HL-60 (cell line): Measurements from ENCODE around the gene GSX1.

Experiments
- CTCF ChIP-seq: IDR thresholded peaks from one replicate; pipeline ENCODE4 v1.5.1; 2011; ENCODE audit warnings: low read length, control low read depth, inconsistent platforms; ENCODE audit not compliant: insufficient read depth
- GABPA ChIP-seq: IDR thresholded peaks from 2 replicates; pipeline ENCODE4 v1.6.1; 2012; ENCODE audit warnings: low read depth
- POLR2AphosphoS5 ChIP-seq: IDR thresholded peaks from 2 replicates; pipeline ENCODE4 v1.6.1; 2012; ENCODE audit warnings: low read depth
- REST ChIP-seq: IDR thresholded peaks from 2 replicates; pipeline ENCODE4 v1.6.1; 2012; ENCODE audit warnings: low read depth; ENCODE audit not compliant: insufficient replicate concordance
- SPI1 ChIP-seq: IDR thresholded peaks from 2 replicates; pipeline ENCODE4 v1.6.1; 2012; ENCODE audit warnings: low read depth, mild to moderate bottlenecking, borderline replicate concordance

- TF ChIP-seq CTCF = no peak
- no peak for TF ChIP-seq REST
- no peak for TF ChIP-seq POLR2AphosphoS5
- no peak for TF ChIP-seq GABPA
- no peak for TF ChIP-seq SPI1
Measured at GRCh38 chr13:27794368-27794691, 2.0 kb downstream of the GSX1 start.
